ENCODE data around the gene CCDC150. TPM values are rescaled to one million over a fixed set of nuclear protein-coding genes. Genes with fewer than 3 reads are reported as not detected.

Gene CCDC150
- total and polyA plus RNA-seq, 8 donors = 2.8 to 23.3 (median 13.2) TPM

DNA sequence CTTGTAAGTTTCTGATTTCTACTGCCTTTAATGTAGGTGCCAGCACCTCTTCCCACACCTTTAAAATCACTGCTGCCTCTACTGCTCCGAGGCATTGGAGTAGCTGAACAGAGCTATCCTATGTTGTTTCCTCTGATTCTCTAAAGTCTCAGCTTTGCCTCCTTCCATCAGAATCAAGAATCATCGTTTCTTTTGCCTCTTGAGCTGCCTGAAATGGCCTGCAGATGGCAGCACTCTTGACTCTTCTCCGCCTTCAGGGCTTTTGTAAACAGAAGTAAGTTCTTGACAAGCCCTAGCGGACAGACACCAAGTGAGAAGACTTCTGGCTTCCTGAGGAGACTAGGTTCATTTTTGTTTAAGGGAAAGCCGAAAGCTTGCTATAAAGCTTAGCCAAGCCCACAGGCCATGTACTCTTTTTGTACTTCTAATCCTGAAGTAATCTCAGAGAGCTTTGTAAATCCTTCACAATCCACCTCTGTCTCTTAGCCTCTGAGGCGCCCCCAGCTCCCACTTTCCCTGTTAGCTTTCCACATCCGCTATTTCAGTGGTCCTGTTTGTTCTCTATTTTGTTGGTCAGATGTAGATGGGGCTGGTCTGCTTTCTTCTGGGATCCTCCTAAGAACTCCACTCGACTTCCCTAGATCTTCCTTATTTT lies 111.6 kb downstream of the CCDC150 start:
- Histone ChIP-seq H3K36me3 (no peaks in the 10 kb centered on the region), H3K4me3 (no peak overlapping the region), H3K27ac (no peak overlapping the region), H3K4me1 (no peaks in the 10 kb centered on the region), H3K9me3 (peaks cover 0 to 15% of the 10 kb centered on the region in 2 donors), H3K27me3 (no peaks in the 10 kb centered on the region)
- DNase-seq = peak in 3 of 4 donors; percentile 24 to 56 (median 37)
- TF ChIP-seq, protein P1, sequence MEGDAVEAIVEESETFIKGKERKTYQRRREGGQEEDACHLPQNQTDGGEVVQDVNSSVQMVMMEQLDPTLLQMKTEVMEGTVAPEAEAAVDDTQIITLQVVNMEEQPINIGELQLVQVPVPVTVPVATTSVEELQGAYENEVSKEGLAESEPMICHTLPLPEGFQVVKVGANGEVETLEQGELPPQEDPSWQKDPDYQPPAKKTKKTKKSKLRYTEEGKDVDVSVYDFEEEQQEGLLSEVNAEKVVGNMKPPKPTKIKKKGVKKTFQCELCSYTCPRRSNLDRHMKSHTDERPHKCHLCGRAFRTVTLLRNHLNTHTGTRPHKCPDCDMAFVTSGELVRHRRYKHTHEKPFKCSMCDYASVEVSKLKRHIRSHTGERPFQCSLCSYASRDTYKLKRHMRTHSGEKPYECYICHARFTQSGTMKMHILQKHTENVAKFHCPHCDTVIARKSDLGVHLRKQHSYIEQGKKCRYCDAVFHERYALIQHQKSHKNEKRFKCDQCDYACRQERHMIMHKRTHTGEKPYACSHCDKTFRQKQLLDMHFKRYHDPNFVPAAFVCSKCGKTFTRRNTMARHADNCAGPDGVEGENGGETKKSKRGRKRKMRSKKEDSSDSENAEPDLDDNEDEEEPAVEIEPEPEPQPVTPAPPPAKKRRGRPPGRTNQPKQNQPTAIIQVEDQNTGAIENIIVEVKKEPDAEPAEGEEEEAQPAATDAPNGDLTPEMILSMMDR (IDR thresholded peaks at IDR 0.05) = peak; percentile 69 to 76
- intact Hi-C loops (cut with DNase I) = no loop called here
- peak; percentile 96 for ATAC-seq

DNA sequence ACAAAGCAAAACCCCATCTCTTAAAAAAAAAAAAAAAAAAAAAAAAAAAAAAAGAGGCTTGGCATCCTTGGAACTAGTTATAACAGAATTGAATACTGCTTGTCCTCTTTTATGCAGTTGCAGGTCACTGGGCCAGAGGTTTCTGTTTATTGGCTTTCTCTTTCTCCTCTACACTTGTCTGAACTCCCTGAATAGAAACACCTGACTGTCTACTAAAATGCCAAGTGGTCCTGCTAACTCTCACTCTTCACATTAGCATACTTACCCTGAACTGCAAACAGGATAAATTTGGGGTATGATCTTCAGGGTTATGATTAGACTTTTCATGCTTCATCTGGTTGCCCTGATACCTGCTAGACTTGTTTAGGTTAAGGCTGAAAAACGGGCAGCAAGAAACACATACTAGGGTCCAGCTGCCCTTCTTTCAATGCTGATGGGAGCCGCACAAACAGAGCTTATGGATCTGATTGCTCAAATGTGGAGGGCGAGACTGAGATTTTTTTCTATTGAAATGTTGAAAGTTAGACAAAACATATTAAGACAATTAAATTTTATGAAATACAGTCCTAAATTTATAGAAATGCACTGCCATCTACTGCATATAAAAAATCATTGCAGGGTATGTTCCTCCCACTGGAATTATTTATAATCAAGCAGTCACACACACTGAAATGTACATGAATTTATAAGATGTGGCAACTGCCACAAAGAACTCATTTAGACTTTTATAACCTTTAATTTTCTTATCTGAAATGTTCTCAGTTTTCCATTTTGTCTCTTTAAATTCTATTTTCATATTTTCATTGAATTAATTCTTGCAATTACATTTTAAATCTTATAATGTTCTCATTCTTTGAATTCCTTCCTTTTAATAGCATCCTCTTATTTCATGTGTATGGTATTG lies 119.2 kb downstream of the CCDC150 start:
- Histone ChIP-seq H3K4me3 (no peak overlapping the region), H3K9me3 (peaks cover 0 to 13% of the 10 kb centered on the region in 2 donors), H3K4me1 (no peaks in the 10 kb centered on the region), H3K27me3 (no peaks in the 10 kb centered on the region), H3K27ac (no peak overlapping the region), H3K36me3 (peaks cover 0 to 23% of the 10 kb centered on the region in 2 donors)
- ATAC-seq (peak; percentile 47), DNase-seq (peak in 2 of 4 donors; percentile 9 to 10)
- TF ChIP-seq, protein P1 (IDR thresholded peaks at IDR 0.05) = peak in 1 of 2 donors; percentile 18
- intact Hi-C loops (cut with DNase I) = no loop called here

DNA sequence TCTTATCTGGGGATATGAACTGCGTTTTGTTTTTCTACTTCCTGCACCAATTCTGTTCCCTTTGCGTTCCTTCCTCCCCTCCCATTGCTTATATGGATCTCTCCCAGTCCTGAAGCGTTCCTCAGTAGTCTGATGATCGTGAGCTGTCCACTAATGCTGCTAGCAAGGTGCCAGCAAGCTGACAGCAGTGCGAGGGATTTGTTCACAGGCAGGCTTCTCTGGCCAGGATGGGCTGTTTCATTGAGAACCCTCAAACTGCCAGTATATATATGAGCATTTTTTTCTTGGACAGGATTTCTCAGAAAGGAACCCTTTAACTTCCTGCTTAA lies 119.8 kb downstream of the CCDC150 start:
- Histone ChIP-seq H3K4me3 (no peak overlapping the region), H3K9me3 (peaks cover 0 to 8% of the 10 kb centered on the region in 2 donors), H3K27ac (no peak overlapping the region), H3K4me1 (no peaks in the 10 kb centered on the region), H3K27me3 (no peaks in the 10 kb centered on the region), H3K36me3 (peaks cover 0 to 29% of the 10 kb centered on the region in 2 donors)
- DNase-seq (no peak), ATAC-seq (no peak)
- TF ChIP-seq, protein P1 (IDR thresholded peaks at IDR 0.05) = no peak
- intact Hi-C loops (cut with DNase I) = no loop called here

DNA sequence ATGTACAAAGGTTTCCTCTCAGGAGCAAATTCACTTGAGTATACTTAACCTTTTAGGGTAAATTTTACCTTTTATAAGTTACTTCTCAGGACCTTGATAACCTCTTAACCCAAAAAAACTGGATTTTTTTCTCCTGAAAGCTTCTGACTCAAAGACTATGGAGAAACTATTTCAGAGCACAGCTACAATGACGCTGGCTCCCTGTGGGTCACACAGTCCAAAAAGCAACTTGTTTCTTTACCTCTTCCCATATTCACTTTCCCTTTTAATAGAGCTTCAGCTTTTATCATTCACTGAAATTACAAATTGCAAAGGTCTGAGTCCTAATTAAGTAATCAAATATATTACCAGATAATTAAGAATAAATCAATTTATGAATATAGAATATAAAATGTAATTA lies 127.6 kb downstream of the CCDC150 start:
- TF ChIP-seq, protein P1 (IDR thresholded peaks at IDR 0.05) = no peak
- intact Hi-C loops (cut with DNase I) = no loop called here
- no peaks in the 10 kb centered on the region for H3K4me1 ChIP-seq

More for the DNA sequence above, 127.6 kb downstream of the CCDC150 start:
- Histone ChIP-seq H3K4me3 (no peak overlapping the region), H3K27ac (no peak overlapping the region), H3K36me3 (peaks cover 0 to 83% of the 10 kb centered on the region in 2 donors), H3K27me3 (no peaks in the 10 kb centered on the region), H3K9me3 (no peaks in the 10 kb centered on the region)
- no peak for ATAC-seq
- no peak for DNase-seq

Other genes with a start within 250 kb of the CCDC150 start
- 10 to 100 TPM; 40.4 to 51.9 TPM for gene HECW2, start 46.2 kb upstream of the CCDC150 start, total RNA-seq
- 10 to 100 TPM; 21.6 to 36.9 (median 28.5) TPM for gene HECW2, start 46.2 kb upstream of the CCDC150 start, polyA plus RNA-seq (ENCODE audit: insufficient read length in 6 of 6)
- 10 to 100 TPM; 27.8 to 30.4 TPM for gene GTF3C3, start 160.0 kb downstream of the CCDC150 start, total RNA-seq
- 10 to 100 TPM; 64.1 to 78.3 (median 69.8) TPM for gene GTF3C3, start 160.0 kb downstream of the CCDC150 start, polyA plus RNA-seq (ENCODE audit: insufficient read length in 6 of 6)
- under 1 TPM; 0.15 to 0.16 TPM for gene C2orf66, start 169.6 kb downstream of the CCDC150 start, total RNA-seq
- under 1 TPM; 0.13 to 0.54 (median 0.26) TPM for gene C2orf66, start 169.6 kb downstream of the CCDC150 start, polyA plus RNA-seq (ENCODE audit: insufficient read length in 6 of 6)